ENCODE measurements around the gene DPH5. TPM values are rescaled to one million over a fixed set of nuclear protein-coding genes. Genes with fewer than 3 reads are reported as not detected.

DPH5 gene
- total RNA-seq, result 21.9 and 22.4 TPM in 2 replicates

GRCh38 chr1:101025657-101026429 lies at the start of gene DPH5:
TSS of gene DPH5 (minus strand) at chr1:101025784. CDS start at chr1:101025443, 341 bp downstream.

Other genes with a start within 250 kb of the DPH5 start
- 25.8 and 31.0 TPM in 2 replicates for gene EXTL2, start 130.9 kb downstream of the DPH5 start, total RNA-seq
- gene SLC30A7, start 129.7 kb downstream of the DPH5 start, total RNA-seq, result 63.7 and 67.5 TPM in 2 replicates
- 306 and 308 TPM in 2 replicates for gene S1PR1, start 211.2 kb upstream of the DPH5 start, total RNA-seq